B cell (primary cell): ENCODE data around the gene KAT2A. TPM values are rescaled to one million over a fixed set of nuclear protein-coding genes. Genes with fewer than 3 reads are reported as not detected.
A peak's percentile ranks its signal among the peaks of the same experiment; 100 is the strongest.

Experiments
- ATAC-seq: fragments of 200-7000 bp; cut with Tn5 transposase; one replicate; pipeline ENCODE4 v1.10.0; 2021; ENCODE audit warnings: low read depth, mild to moderate bottlenecking, moderate number of reproducible peaks, moderate library complexity
- CTCF ChIA-PET: fragments of 350-600 bp; sonication (Branson Sonifier 250); formaldehyde crosslinking; loops from one replicate; lab custom pipeline; 2021; ENCODE audit warnings: antibody characterized with exemption, inconsistent platforms; lab: Charles Lee
- POLR2A ChIA-PET: fragments of 350-600 bp; sonication (Branson Sonifier 250); formaldehyde crosslinking; loops from one replicate; lab custom pipeline; 2021; ENCODE audit warnings: antibody characterized with exemption; lab: Charles Lee
- DNase-seq: peaks from one replicate; pipeline ENCODE4 v3.0.0; 2013
- H2AFZ ChIP-seq: 2 replicates; pipeline ENCODE4 v1.6.1; 2012; ENCODE audit warnings: mild to moderate bottlenecking, low read depth, low read length; ENCODE audit not compliant: insufficient read depth, poor library complexity, severe bottlenecking
- H3K27ac ChIP-seq, 2 donors: 1 replicate in 1 of 2; 2 replicates in 1 of 2; pipeline ENCODE4 v1.5.1; 2012 to 2013; ENCODE audit warnings: low read length in 2 of 2, mild to moderate bottlenecking in 2 of 2, moderate library complexity in 1 of 2
- H3K27me3 ChIP-seq, 4 experiments: fragments of 200-600 bp in 1 of 4; sonication (generic) in 1 of 4; replicated peaks in 1 of 4; 1 replicate in 2 of 4; 2 replicates in 2 of 4; pipeline versions ENCODE4 v1.6.1 to v1.7.0; 2013 to 2016; ENCODE audit warnings: low read length in 3 of 4, mild to moderate bottlenecking in 2 of 4, mixed read lengths in 1 of 4, moderate library complexity in 1 of 4; ENCODE audit not compliant: insufficient read depth in 4 of 4, control insufficient read depth in 3 of 4; ENCODE audit errors: control extremely low read depth in 1 of 4
- H3K36me3 ChIP-seq, 2 experiments: replicated peaks in 1 of 2; 1 replicate in 1 of 2; 2 replicates in 1 of 2; pipeline versions ENCODE4 v1.6.1 to v1.7.1; 2013; ENCODE audit warnings: low read length in 1 of 2; ENCODE audit not compliant: insufficient read depth in 2 of 2, control insufficient read depth in 1 of 2; ENCODE audit errors: control extremely low read depth in 1 of 2, extremely low read depth in 1 of 2
- H3K4me1 ChIP-seq, 2 donors: fragments of 200-600 bp in 1 of 2; sonication (generic) in 1 of 2; 1 replicate in 1 of 2; 2 replicates in 1 of 2; pipeline versions ENCODE4 v1.5.1 to v1.6.1; 2013 to 2017; ENCODE audit warnings: low read length in 2 of 2; ENCODE audit not compliant: control insufficient read depth in 2 of 2, insufficient read depth in 2 of 2
- H3K4me2 ChIP-seq: replicated peaks from 2 replicates; pipeline ENCODE3; 2012; ENCODE audit warnings: mild to moderate bottlenecking, low read depth, low read length; ENCODE audit not compliant: poor library complexity, severe bottlenecking
- H3K4me3 ChIP-seq, 5 experiments: fragments of 200-600 bp in 1 of 5; sonication (generic) in 1 of 5; 1 replicate in 3 of 5; 2 replicates in 2 of 5; pipeline versions ENCODE4 v1.5.1 to v1.7.0; 2011 to 2016; ENCODE audit warnings: low read length in 4 of 5, mild to moderate bottlenecking in 4 of 5, low read depth in 2 of 5, control low read depth in 1 of 5, moderate library complexity in 1 of 5; ENCODE audit not compliant: insufficient read depth in 1 of 5; ENCODE audit errors: control extremely low read depth in 1 of 5, extremely low read depth in 1 of 5
- H3K79me2 ChIP-seq: fragments of 200-600 bp; sonication (generic); one replicate; pipeline ENCODE4 v1.6.0; 2016; ENCODE audit warnings: low read length; ENCODE audit not compliant: control insufficient read depth, insufficient read depth
- H3K9ac ChIP-seq: fragments of 200-600 bp; sonication (generic); 2 replicates; pipeline ENCODE4 v1.6.1; 2017; ENCODE audit warnings: mild to moderate bottlenecking, low read length, moderate library complexity
- H3K9me3 ChIP-seq, 3 donors: one replicate each; pipeline versions ENCODE4 v1.6.1 to v1.7.1; 2013; ENCODE audit warnings: low read length in 2 of 3; ENCODE audit not compliant: control insufficient read depth in 2 of 3, insufficient read depth in 1 of 3; ENCODE audit errors: control extremely low read depth in 1 of 3
- H4K20me1 ChIP-seq: 2 replicates; pipeline ENCODE4 v1.6.0; 2012; ENCODE audit warnings: mild to moderate bottlenecking, low read length; ENCODE audit not compliant: insufficient read depth, control insufficient read depth, poor library complexity, severe bottlenecking
- H3K27ac Mint-ChIP-seq: one replicate; pipeline ENCODE4 v1.8.0; 2021; ENCODE audit warnings: mixed read lengths
- H3K27me3 Mint-ChIP-seq: one replicate; pipeline ENCODE4 v1.8.0; 2021; ENCODE audit warnings: mixed read lengths
- H3K4me1 Mint-ChIP-seq: one replicate; pipeline ENCODE4 v1.8.0; 2021; ENCODE audit warnings: mixed read lengths
- H3K4me3 Mint-ChIP-seq: one replicate; pipeline ENCODE4 v1.8.0; 2021; ENCODE audit warnings: mixed read lengths
- H3K9me3 Mint-ChIP-seq: one replicate; pipeline ENCODE4 v1.8.0; 2022; ENCODE audit warnings: mixed read lengths; ENCODE audit not compliant: insufficient read depth
- EZH2 ChIP-seq: IDR thresholded peaks from 2 replicates; pipeline ENCODE4 v1.6.1; 2012; ENCODE audit warnings: borderline replicate concordance, low read depth, mild to moderate bottlenecking, moderate library complexity, low read length; ENCODE audit not compliant: insufficient read depth, poor library complexity, severe bottlenecking
- WGBS: methylation state at CpG from one replicate; pipeline ENCODE4 v1.1.5; 2013; ENCODE audit warnings: missing lambda C conversion rate; ENCODE audit not compliant: insufficient coverage; 5-methylcytosine and 5-hydroxymethylcytosine counted together
- intact Hi-C: fragments of 100-400 bp; cut with micrococcal nuclease; formaldehyde crosslinking; loops from one replicate; pipeline ENCODE4 v1.10.0; 2022
- polyA plus RNA-seq: library from polyadenylated mRNA; depleted of rRNA; stranded (reverse); fragments of >200 nt; gene quantifications from 2 replicates; pipeline ENCODE4 v1.2.3, GENCODE V29; 2012
- total RNA-seq, 2 donors: library from RNA; stranded (reverse); fragments of 120-200 nt in 1 of 2; gene quantifications; 1 replicate in 1 of 2; 2 replicates in 1 of 2; pipeline versions ENCODE4 v1.2.3 to v1.2.4, GENCODE V29; 2013 to 2022
- TF ChIP-seq, protein P1 (sequence below): fragments of 200-600 bp; IDR thresholded peaks from one replicate; pipeline ENCODE4 v1.8.0; 2022; ENCODE audit warnings: antibody characterized with exemption, mild to moderate bottlenecking

KAT2A gene
- total and polyA plus RNA-seq, 2 donors (not counting 1 experiment from before 2014, with no cell fraction given): 66.3 to 155 TPM

DNA sequence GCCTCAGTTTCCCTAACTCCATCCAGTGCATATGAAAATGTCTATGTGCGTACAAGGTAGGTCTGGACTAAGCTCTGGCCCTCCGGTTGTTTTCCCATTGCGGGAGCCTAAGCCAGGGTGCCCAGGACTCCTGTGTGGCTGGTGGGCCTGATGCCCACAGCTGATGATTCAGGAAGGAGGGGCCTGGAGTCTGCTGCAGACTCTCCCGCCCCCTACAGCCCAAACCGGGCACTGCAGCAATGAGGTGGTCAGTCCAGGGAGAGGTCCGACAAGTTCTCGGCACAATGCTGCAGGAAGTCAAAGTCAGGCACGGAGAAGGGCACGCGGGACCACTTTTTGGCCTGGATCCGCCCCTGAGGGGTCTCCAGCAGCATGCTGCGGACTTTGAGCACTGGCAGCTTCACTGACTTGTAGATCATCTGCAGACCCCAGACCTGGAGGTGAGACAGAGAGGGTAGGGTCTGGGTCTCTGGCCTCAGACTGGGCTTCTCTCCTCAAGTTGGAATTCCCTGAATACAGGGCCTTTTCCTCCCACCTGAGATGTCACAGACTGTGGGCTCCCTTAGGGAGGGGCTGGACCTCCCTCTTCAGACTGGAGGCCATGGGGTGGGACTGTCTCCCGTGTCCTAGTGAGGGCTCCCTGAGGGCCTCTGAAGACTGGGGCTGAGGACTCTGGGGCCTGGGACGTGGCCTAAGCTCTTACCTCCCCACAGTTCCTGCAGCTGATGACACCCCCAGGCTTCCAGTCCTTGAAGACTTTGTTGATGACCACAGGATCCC is 19.5 kb downstream of the KAT2A start:
- peak; percentile 59 for ATAC-seq
- ChIA-PET CTCF (interaction anchor here (0.6 to 2.3 kb wide), 10 partner anchors 11 to 139 kb away, joined by 3 to 17 read pairs (median 4); partner anchors contain the start of genes CNP and DHX58), POLR2A (interaction anchor here (0.6 kb wide), 1 partner anchor 555 kb away, joined by 6 read pairs; no protein-coding TSS in a partner anchor)
- H3K4me1 Mint-ChIP-seq: peaks cover 9% of the 10 kb centered on the region
- Histone ChIP-seq H3K79me2 (no peaks in the 10 kb centered on the region), H3K27me3 (peaks cover 0 to 15% (median 9%) of the 10 kb centered on the region in 4 experiments), H2AFZ (no peak overlapping the region), H4K20me1 (no peaks in the 10 kb centered on the region), H3K4me3 (no peak overlapping the region), H3K27ac (no peak overlapping the region), H3K4me2 (no peak overlapping the region), H3K9me3 (no peaks in the 10 kb centered on the region), H3K36me3 (peaks cover 0 to 20% of the 10 kb centered on the region in 2 experiments), H3K4me1 (peaks cover 11 to 17% of the 10 kb centered on the region in 2 donors), H3K9ac (no peak overlapping the region)
- no peaks in the 10 kb centered on the region for H3K9me3 Mint-ChIP-seq
- H3K27ac Mint-ChIP-seq: no peak overlapping the region
- 61% methylated on average over 9 of the region's 14 CpGs for WGBS
- intact Hi-C loops: loop anchor here (1.0 kb wide), 1 partner anchor 138 kb away; no protein-coding TSS in a partner anchor
- TF ChIP-seq EZH2: no peak
- TF ChIP-seq, protein P1, sequence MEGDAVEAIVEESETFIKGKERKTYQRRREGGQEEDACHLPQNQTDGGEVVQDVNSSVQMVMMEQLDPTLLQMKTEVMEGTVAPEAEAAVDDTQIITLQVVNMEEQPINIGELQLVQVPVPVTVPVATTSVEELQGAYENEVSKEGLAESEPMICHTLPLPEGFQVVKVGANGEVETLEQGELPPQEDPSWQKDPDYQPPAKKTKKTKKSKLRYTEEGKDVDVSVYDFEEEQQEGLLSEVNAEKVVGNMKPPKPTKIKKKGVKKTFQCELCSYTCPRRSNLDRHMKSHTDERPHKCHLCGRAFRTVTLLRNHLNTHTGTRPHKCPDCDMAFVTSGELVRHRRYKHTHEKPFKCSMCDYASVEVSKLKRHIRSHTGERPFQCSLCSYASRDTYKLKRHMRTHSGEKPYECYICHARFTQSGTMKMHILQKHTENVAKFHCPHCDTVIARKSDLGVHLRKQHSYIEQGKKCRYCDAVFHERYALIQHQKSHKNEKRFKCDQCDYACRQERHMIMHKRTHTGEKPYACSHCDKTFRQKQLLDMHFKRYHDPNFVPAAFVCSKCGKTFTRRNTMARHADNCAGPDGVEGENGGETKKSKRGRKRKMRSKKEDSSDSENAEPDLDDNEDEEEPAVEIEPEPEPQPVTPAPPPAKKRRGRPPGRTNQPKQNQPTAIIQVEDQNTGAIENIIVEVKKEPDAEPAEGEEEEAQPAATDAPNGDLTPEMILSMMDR: peak; percentile 78
- peaks cover 3% of the 10 kb centered on the region for H3K27me3 Mint-ChIP-seq
- peak; percentile 59 for DNase-seq
- no peak overlapping the region for H3K4me3 Mint-ChIP-seq
